MCF 10A (cell line): ENCODE measurements around the gene XPNPEP2. TPM values are rescaled to one million over a fixed set of nuclear protein-coding genes. Genes with fewer than 3 reads are reported as not detected.

Experiments
- BruUV-seq: library from RNA; stranded (reverse); fragments of 400-500 nt; replicated peaks from 2 replicates; lab custom pipeline; 2021; lab: Mats Ljungman, UMichigan
- CTCF ChIA-PET: fragments of 300-600 bp; sonication (Branson Sonifier 250); formaldehyde crosslinking; extraction: SDS; loops from one replicate; lab custom pipeline; 2021; ENCODE audit warnings: antibody characterized with exemption, inconsistent platforms; lab: Yijun Ruan, JAX
- POLR2A ChIA-PET: fragments of 300-600, 350-650 bp; sonication (Branson Sonifier 250); formaldehyde crosslinking; extraction: SDS; loops from one replicate; lab custom pipeline; 2020; ENCODE audit warnings: antibody characterized with exemption, inconsistent platforms; lab: Yijun Ruan, JAX
- DNase-seq: peaks from one replicate; pipeline ENCODE4 v3.0.0-alpha.2; 2018; ENCODE audit not compliant: unreplicated experiment
- H3K27ac Mint-ChIP-seq: one replicate; pipeline ENCODE4 v1.8.0; 2022; ENCODE audit warnings: mild to moderate bottlenecking, low read depth, mixed read lengths; ENCODE audit not compliant: unreplicated experiment
- H3K27me3 Mint-ChIP-seq: one replicate; pipeline ENCODE4 v1.8.0; 2022; ENCODE audit warnings: mixed read lengths; ENCODE audit not compliant: insufficient read depth, unreplicated experiment
- H3K36me3 Mint-ChIP-seq: one replicate; pipeline ENCODE4 v1.8.0; 2022; ENCODE audit warnings: mild to moderate bottlenecking, moderate library complexity, mixed read lengths; ENCODE audit not compliant: insufficient read depth, unreplicated experiment
- H3K4me1 Mint-ChIP-seq: one replicate; pipeline ENCODE4 v1.8.0; 2022; ENCODE audit warnings: mixed read lengths; ENCODE audit not compliant: insufficient read depth, unreplicated experiment
- H3K4me3 Mint-ChIP-seq: one replicate; pipeline ENCODE4 v1.8.0; 2022; ENCODE audit warnings: mild to moderate bottlenecking, moderate library complexity, mixed read lengths; ENCODE audit not compliant: unreplicated experiment
- H3K9me3 Mint-ChIP-seq: one replicate; pipeline ENCODE4 v1.8.0; 2022; ENCODE audit warnings: mixed read lengths; ENCODE audit not compliant: unreplicated experiment
- intact Hi-C: fragments of 100-400 bp; cut with micrococcal nuclease; formaldehyde crosslinking; loops from 2 replicates; pipeline ENCODE4 v1.14.1; 2022
- total RNA-seq: library from RNA; stranded (reverse); gene quantifications from 2 replicates; pipeline ENCODE4 v1.2.3, GENCODE V29; 2022
- TF ChIP-seq, protein P1 (sequence below): fragments of 200-600 bp; IDR thresholded peaks from one replicate; pipeline ENCODE4 v1.8.0; 2022; ENCODE audit warnings: antibody characterized with exemption, mild to moderate bottlenecking; ENCODE audit not compliant: unreplicated experiment

XPNPEP2 gene
- total RNA-seq, 1 experiment from 2014 or later = not detected

DNA sequence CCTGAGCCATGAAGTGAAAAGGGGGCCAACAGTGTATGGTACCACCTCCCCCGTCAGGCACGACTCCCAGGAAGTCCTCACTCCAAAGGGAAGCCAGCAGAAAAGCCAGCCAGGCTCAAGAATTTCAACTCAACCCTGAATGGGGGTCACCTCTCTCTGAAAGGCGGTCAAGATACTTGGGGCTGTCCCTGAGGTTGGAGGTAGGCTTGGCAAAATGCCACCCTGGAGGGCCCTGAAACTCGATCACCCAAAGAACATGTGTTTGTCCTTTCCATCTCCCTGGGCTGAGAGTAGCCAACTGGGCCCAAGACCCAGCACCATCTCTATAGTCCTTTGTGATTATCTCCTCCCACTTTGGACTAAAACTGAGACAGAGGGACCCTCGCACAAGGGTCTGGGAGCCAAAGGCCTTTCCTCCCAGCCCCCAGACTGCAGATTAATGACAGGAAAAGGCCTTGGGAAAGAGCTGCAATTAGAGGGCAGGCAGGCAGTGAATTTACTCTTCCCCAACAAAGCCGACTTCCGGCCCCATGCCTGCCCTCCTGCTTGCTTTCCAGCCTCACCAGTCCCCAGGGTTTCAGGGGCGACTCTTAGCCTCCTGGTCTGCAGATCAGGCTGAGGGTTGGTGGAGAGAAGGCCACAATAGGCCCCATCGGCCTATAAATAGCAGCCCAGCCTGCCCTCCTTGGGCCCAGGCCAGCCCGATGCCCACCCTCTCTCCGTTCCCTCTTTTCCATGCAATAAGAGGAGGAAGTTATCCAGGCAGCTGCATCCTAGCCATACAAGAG is 46.6 kb downstream of the XPNPEP2 start:
- ChIA-PET CTCF (no interaction called here), POLR2A (no interaction called here)
- Mint-ChIP-seq H3K27me3 (peaks cover 37% of the 10 kb centered on the region), H3K9me3 (no peaks in the 10 kb centered on the region), H3K36me3 (no peaks in the 10 kb centered on the region), H3K4me1 (no peaks in the 10 kb centered on the region), H3K27ac (no peak overlapping the region), H3K4me3 (no peak overlapping the region)
- no TSS peak for BruUV-seq
- TF ChIP-seq, protein P1, sequence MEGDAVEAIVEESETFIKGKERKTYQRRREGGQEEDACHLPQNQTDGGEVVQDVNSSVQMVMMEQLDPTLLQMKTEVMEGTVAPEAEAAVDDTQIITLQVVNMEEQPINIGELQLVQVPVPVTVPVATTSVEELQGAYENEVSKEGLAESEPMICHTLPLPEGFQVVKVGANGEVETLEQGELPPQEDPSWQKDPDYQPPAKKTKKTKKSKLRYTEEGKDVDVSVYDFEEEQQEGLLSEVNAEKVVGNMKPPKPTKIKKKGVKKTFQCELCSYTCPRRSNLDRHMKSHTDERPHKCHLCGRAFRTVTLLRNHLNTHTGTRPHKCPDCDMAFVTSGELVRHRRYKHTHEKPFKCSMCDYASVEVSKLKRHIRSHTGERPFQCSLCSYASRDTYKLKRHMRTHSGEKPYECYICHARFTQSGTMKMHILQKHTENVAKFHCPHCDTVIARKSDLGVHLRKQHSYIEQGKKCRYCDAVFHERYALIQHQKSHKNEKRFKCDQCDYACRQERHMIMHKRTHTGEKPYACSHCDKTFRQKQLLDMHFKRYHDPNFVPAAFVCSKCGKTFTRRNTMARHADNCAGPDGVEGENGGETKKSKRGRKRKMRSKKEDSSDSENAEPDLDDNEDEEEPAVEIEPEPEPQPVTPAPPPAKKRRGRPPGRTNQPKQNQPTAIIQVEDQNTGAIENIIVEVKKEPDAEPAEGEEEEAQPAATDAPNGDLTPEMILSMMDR = no peak
- intact Hi-C loops = no loop called here
- DNase-seq = no peak

DNA sequence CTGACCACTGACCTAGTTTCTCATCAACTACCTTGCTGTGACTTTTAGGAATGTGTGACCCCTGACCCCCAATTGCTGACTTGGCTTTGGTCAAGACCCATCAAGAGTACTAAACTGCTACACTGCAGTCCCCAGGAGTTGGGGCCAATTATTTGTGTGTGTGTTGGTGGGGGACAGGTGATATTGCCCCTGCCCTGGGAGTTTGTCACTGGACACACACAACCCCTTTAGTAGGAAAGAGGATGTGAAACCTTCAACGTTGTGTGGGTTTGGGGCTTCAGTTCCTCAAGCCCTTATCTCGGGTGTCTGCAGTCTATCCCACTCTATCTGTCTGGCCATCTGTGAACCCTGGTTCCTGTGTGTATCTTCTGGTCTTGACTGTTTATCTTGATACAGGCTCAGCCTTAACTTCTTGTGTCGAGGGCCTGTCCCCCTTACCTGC is 47.5 kb downstream of the XPNPEP2 start:
- TF ChIP-seq, protein P1 = no peak
- intact Hi-C loops = no loop called here
- H3K27ac Mint-ChIP-seq = no peak overlapping the region
- H3K4me1 Mint-ChIP-seq = no peaks in the 10 kb centered on the region
- CTCF ChIA-PET = no interaction called here
- peaks cover 30% of the 10 kb centered on the region for H3K27me3 Mint-ChIP-seq
- no peak overlapping the region for H3K4me3 Mint-ChIP-seq
- H3K36me3 Mint-ChIP-seq = no peaks in the 10 kb centered on the region
- H3K9me3 Mint-ChIP-seq = no peaks in the 10 kb centered on the region
- DNase-seq = no peak
- no TSS peak for BruUV-seq
- POLR2A ChIA-PET = no interaction called here

DNA sequence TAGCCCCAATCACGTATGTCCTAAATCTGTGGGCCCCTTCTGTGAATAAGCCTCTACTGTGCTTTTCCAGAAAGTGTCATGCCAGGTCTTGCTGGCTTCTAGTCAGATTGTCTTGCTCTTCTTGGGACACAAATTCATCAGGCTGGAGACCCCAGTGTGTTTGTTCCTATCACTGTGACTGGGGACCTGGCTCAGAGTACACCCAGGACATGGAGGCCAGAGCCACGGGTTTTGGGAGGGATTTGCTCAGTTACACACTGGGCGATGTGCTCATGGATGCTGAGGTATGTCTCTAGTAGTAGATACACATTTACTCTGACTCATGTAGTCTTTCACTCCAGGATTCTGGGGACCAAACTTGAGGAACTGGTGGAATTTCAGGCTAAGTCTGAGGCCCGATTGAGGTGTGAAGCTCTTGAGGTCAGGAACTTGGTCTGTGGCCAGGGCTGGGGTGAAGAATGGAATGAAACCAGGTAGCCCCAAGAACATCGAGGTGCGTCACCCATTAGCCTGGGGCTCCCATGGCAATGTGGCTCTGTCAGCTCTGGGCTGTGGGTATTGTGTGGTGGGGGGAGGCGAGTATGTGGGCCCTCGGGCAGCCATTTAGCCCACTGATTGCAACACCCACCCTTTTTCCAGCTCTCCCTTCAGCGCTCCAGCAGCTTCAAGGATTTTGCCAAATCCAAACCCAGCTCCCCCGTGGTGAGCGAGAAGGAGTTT is 48.7 kb downstream of the XPNPEP2 start:
- BruUV-seq = no TSS peak
- H3K4me1 Mint-ChIP-seq = no peaks in the 10 kb centered on the region
- H3K4me3 Mint-ChIP-seq = no peak overlapping the region
- H3K36me3 Mint-ChIP-seq = no peaks in the 10 kb centered on the region
- no peaks in the 10 kb centered on the region for H3K9me3 Mint-ChIP-seq
- intact Hi-C loops = no loop called here
- no peak overlapping the region for H3K27ac Mint-ChIP-seq
- TF ChIP-seq, protein P1 = no peak
- DNase-seq = no peak
- peaks cover 29% of the 10 kb centered on the region for H3K27me3 Mint-ChIP-seq
- CTCF ChIA-PET = interaction anchor here (0.7 kb wide), 1 partner anchor 14 kb away, joined by 3 read pairs; no protein-coding TSS in a partner anchor
- POLR2A ChIA-PET = no interaction called here

DNA sequence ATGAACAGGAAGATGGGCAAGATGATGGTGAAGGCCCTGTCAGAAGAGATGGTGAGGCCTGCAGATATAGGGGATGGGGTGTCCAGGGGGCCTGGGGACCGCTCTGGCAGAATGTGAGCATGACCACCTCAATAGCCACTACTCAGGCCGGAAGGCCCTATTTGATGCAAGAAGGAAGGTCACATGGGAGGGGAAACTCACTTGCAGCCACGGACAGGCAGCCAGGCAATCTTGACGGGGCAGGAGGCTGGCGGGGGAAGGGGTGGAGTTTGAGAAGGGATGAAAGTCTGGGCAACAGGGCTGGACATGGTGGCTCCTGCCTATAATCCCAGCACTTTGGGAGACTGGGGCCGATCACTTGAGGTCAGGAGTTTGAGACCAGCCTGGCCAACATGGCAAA is 49.7 kb downstream of the XPNPEP2 start:
- TF ChIP-seq, protein P1 = no peak
- no peak for DNase-seq
- H3K27me3 Mint-ChIP-seq = peaks cover 19% of the 10 kb centered on the region
- H3K9me3 Mint-ChIP-seq = no peaks in the 10 kb centered on the region
- no peaks in the 10 kb centered on the region for H3K4me1 Mint-ChIP-seq
- H3K27ac Mint-ChIP-seq = no peak overlapping the region
- H3K4me3 Mint-ChIP-seq = no peak overlapping the region
- H3K36me3 Mint-ChIP-seq = no peaks in the 10 kb centered on the region
- CTCF ChIA-PET = no interaction called here
- POLR2A ChIA-PET = no interaction called here
- BruUV-seq = no TSS peak
- intact Hi-C loops = no loop called here
